Thyroid gland (tissue), 4 donors: ENCODE measurements around the gene PRDM11. TPM values are rescaled to one million over a fixed set of nuclear protein-coding genes. Genes with fewer than 3 reads are reported as not detected.

Source experiments
- DNase-seq, 2 donors: peaks; one replicate each; pipeline ENCODE4 v3.0.0-alpha.2; 2019
- H3K27ac ChIP-seq, 3 donors: fragments of 200-600 bp; sonication (generic); 1 replicate in 2 of 3; 2 replicates in 1 of 3; pipeline ENCODE4 v1.5.1; 2016 to 2019; ENCODE audit warnings: mild to moderate bottlenecking in 1 of 3, moderate library complexity in 1 of 3
- H3K27me3 ChIP-seq: fragments of 200-600 bp; sonication (generic); one replicate; pipeline ENCODE4 v1.5.1; 2019
- H3K36me3 ChIP-seq, 2 donors: fragments of 200-600 bp; sonication (generic); one replicate each; pipeline ENCODE4 v1.5.1; 2016 to 2019
- H3K4me1 ChIP-seq, 2 donors: fragments of 200-600 bp; sonication (generic); one replicate each; pipeline ENCODE4 v1.5.1; 2017 to 2019
- H3K4me3 ChIP-seq, 3 donors: fragments of 200-600 bp; sonication (generic); replicated peaks in 1 of 3; 1 replicate in 2 of 3; 2 replicates in 1 of 3; pipeline ENCODE4 v1.5.1; 2016; ENCODE audit warnings: mild to moderate bottlenecking in 1 of 3
- H3K9me3 ChIP-seq: fragments of 200-600 bp; sonication (generic); one replicate; pipeline ENCODE4 v1.5.1; 2017
- CTCF ChIP-seq, 6 experiments: fragments of 200-600 bp in 3 of 6; fragments of 450-650 bp in 3 of 6; sonication (generic) in 3 of 6; IDR thresholded peaks; one replicate each; pipeline ENCODE4 v1.5.1; 2016 to 2019; ENCODE audit warnings: antibody characterized with exemption in 6 of 6, mild to moderate bottlenecking in 2 of 6, inconsistent platforms in 1 of 6, moderate library complexity in 1 of 6
- POLR2A ChIP-seq, 2 donors: fragments of 450-650 bp; IDR thresholded peaks; one replicate each; pipeline ENCODE4 v1.6.1; 2017; ENCODE audit warnings: antibody characterized with exemption in 2 of 2, mild to moderate bottlenecking in 2 of 2, moderate library complexity in 1 of 2
- WGBS, 2 donors: methylation state at CpG; one replicate each; pipeline ENCODE4 v1.1.5; 2017; 5-methylcytosine and 5-hydroxymethylcytosine counted together
- intact Hi-C: fragments of 100-400 bp; cut with DNase I; formaldehyde crosslinking; loops from one replicate; pipeline ENCODE4 v1.15.1; 2023
- total RNA-seq, 4 donors: library from RNA; depleted of rRNA; stranded (reverse); fragments of >200 nt; gene quantifications; one replicate each; pipeline ENCODE4 v1.2.3, GENCODE V29; 2016

Gene PRDM11
- total RNA-seq, 4 donors from 2014 or later, result 8.6 to 53.3 (median 31.0) TPM

GRCh38 chr11:45105984-45106375 lies 40.5 kb upstream of the PRDM11 start:
- no peak for DNase-seq
- intact Hi-C loops, result no loop called here
- no peaks in the 10 kb centered on the region for H3K9me3 ChIP-seq
- H3K4me3 ChIP-seq, result no peak overlapping the region
- peaks cover 0 to 9% of the 10 kb centered on the region in 2 donors for H3K4me1 ChIP-seq
- no peak overlapping the region for H3K27ac ChIP-seq
- WGBS, 2 donors, result 62 to 82% methylated on average over 8 of the region's 8 CpGs
- H3K27me3 ChIP-seq, result no peaks in the 10 kb centered on the region
- H3K36me3 ChIP-seq, result no peaks in the 10 kb centered on the region
- no peak for TF ChIP-seq POLR2A (IDR thresholded peaks at IDR 0.05)
- TF ChIP-seq CTCF (IDR thresholded peaks at IDR 0.05), result no peak

GRCh38 chr11:45106440-45106839 lies 40.0 kb upstream of the PRDM11 start:
- intact Hi-C loops, result no loop called here
- H3K27ac ChIP-seq, result no peak overlapping the region
- H3K9me3 ChIP-seq, result no peaks in the 10 kb centered on the region
- no peaks in the 10 kb centered on the region for H3K27me3 ChIP-seq
- H3K4me3 ChIP-seq, result no peak overlapping the region
- peaks cover 0 to 9% of the 10 kb centered on the region in 2 donors for H3K4me1 ChIP-seq
- no peak for DNase-seq
- WGBS, 2 donors, result 76 to 80% methylated on average over 9 of the region's 9 CpGs
- TF ChIP-seq CTCF (IDR thresholded peaks at IDR 0.05) (no peak), POLR2A (IDR thresholded peaks at IDR 0.05) (no peak)
- no peaks in the 10 kb centered on the region for H3K36me3 ChIP-seq

GRCh38 chr11:45107029-45107428 lies 39.4 kb upstream of the PRDM11 start:
- DNase-seq, result no peak
- H3K9me3 ChIP-seq, result no peaks in the 10 kb centered on the region
- peaks cover 0 to 9% of the 10 kb centered on the region in 2 donors for H3K4me1 ChIP-seq
- H3K4me3 ChIP-seq, result no peak overlapping the region
- H3K27ac ChIP-seq, result no peak overlapping the region
- TF ChIP-seq POLR2A (IDR thresholded peaks at IDR 0.05) (no peak), CTCF (IDR thresholded peaks at IDR 0.05) (no peak)
- H3K27me3 ChIP-seq, result no peaks in the 10 kb centered on the region
- intact Hi-C loops, result no loop called here
- WGBS, 2 donors, result 58% methylated on average over 5 of the region's 5 CpGs
- H3K36me3 ChIP-seq, result no peaks in the 10 kb centered on the region

- TF ChIP-seq POLR2A (IDR thresholded peaks at IDR 0.05) (no peak), CTCF (IDR thresholded peaks at IDR 0.05) (no peak)
- H3K9me3 ChIP-seq, result no peaks in the 10 kb centered on the region
- 74 to 75% methylated on average over 11 to 14 of the region's 14 CpGs for WGBS, 2 donors
- no peak for DNase-seq
- H3K27ac ChIP-seq, result no peak overlapping the region
- no peaks in the 10 kb centered on the region for H3K27me3 ChIP-seq
- H3K36me3 ChIP-seq, result no peaks in the 10 kb centered on the region
- no peak overlapping the region for H3K4me3 ChIP-seq
- intact Hi-C loops, result no loop called here
- H3K4me1 ChIP-seq, result no peaks in the 10 kb centered on the region
Measured at GRCh38 chr11:45108070-45109064, 38.1 kb upstream of the PRDM11 start.

- 64 to 67% methylated on average over 3 of the region's 3 CpGs for WGBS, 2 donors
- H3K9me3 ChIP-seq, result no peaks in the 10 kb centered on the region
- no peak overlapping the region for H3K4me3 ChIP-seq
- H3K27ac ChIP-seq, result no peak overlapping the region
- no peaks in the 10 kb centered on the region for H3K36me3 ChIP-seq
- H3K4me1 ChIP-seq, result no peaks in the 10 kb centered on the region
- H3K27me3 ChIP-seq, result no peaks in the 10 kb centered on the region
- no peak for DNase-seq
- intact Hi-C loops, result no loop called here
- TF ChIP-seq CTCF (IDR thresholded peaks at IDR 0.05), result no peak
- no peak for TF ChIP-seq POLR2A (IDR thresholded peaks at IDR 0.05)
Measured at GRCh38 chr11:45109400-45109799, 37.0 kb upstream of the PRDM11 start.
